Stimulated activated naive CD8-positive, alpha-beta T cell treated with anti-CD3 and anti-CD28 coated beads, Interleukin-15, Interleukin-2, amounts not matched to agents 100 ng/mL and 50 ng/mL, for 24 hours (primary cell): Measurements from ENCODE around the gene TTC7B.

Experiments
- H3K27ac Mint-ChIP-seq: one replicate; pipeline ENCODE4 v1.8.0; 2021; ENCODE audit warnings: mild to moderate bottlenecking, mixed read lengths
- H3K27me3 Mint-ChIP-seq: one replicate; pipeline ENCODE4 v1.8.0; 2021; ENCODE audit warnings: mixed read lengths
- H3K36me3 Mint-ChIP-seq: one replicate; pipeline ENCODE4 v1.8.0; 2021; ENCODE audit warnings: low read depth, mixed read lengths
- H3K4me1 Mint-ChIP-seq: one replicate; pipeline ENCODE4 v1.8.0; 2021; ENCODE audit warnings: low read depth, mixed read lengths
- H3K4me3 Mint-ChIP-seq: one replicate; pipeline ENCODE4 v1.8.0; 2021; ENCODE audit warnings: mild to moderate bottlenecking, mixed read lengths
- H3K9me3 Mint-ChIP-seq: one replicate; pipeline ENCODE4 v1.8.0; 2021; ENCODE audit warnings: mixed read lengths

Gene TTC7B

GRCh38 chr14:90816681-90817436, 629 bp upstream of the TTC7B start:
- Mint-ChIP-seq H3K4me3 (peak overlapping the region; percentile 38), H3K36me3 (no peaks in the 10 kb centered on the region), H3K4me1 (peaks cover 14% of the 10 kb centered on the region), H3K27ac (no peak overlapping the region), H3K27me3 (peaks cover 13% of the 10 kb centered on the region), H3K9me3 (no peaks in the 10 kb centered on the region)

- H3K4me1 Mint-ChIP-seq: peaks cover 4% of the 10 kb centered on the region
- no peaks in the 10 kb centered on the region for H3K9me3 Mint-ChIP-seq
- H3K36me3 Mint-ChIP-seq: no peaks in the 10 kb centered on the region
- peak overlapping the region; percentile 78 for H3K4me3 Mint-ChIP-seq
- H3K27ac Mint-ChIP-seq: no peak overlapping the region
- H3K27me3 Mint-ChIP-seq: peaks cover 13% of the 10 kb centered on the region
Measured at GRCh38 chr14:90815572-90815821, 733 bp downstream of the TTC7B start.

- peaks cover 4% of the 10 kb centered on the region for H3K4me1 Mint-ChIP-seq
- peak overlapping the region; percentile 78 for H3K4me3 Mint-ChIP-seq
- no peaks in the 10 kb centered on the region for H3K36me3 Mint-ChIP-seq
- H3K27me3 Mint-ChIP-seq: peaks cover 13% of the 10 kb centered on the region
- no peaks in the 10 kb centered on the region for H3K9me3 Mint-ChIP-seq
- no peak overlapping the region for H3K27ac Mint-ChIP-seq
Measured at GRCh38 chr14:90814806-90815571, 1.2 kb downstream of the TTC7B start.

- Mint-ChIP-seq H3K4me1 (peaks cover 4% of the 10 kb centered on the region), H3K27ac (no peak overlapping the region), H3K27me3 (peaks cover 13% of the 10 kb centered on the region), H3K36me3 (no peaks in the 10 kb centered on the region), H3K9me3 (no peaks in the 10 kb centered on the region), H3K4me3 (no peak overlapping the region)
Measured at GRCh38 chr14:90813442-90813841, 2.8 kb downstream of the TTC7B start.

GRCh38 chr14:90812109-90812508, 4.1 kb downstream of the TTC7B start:
- Mint-ChIP-seq H3K36me3 (no peaks in the 10 kb centered on the region), H3K4me3 (no peak overlapping the region), H3K4me1 (peaks cover 4% of the 10 kb centered on the region), H3K27ac (no peak overlapping the region), H3K27me3 (peaks cover 9% of the 10 kb centered on the region), H3K9me3 (no peaks in the 10 kb centered on the region)

- H3K27ac Mint-ChIP-seq: no peak overlapping the region
- no peak overlapping the region for H3K4me3 Mint-ChIP-seq
- H3K4me1 Mint-ChIP-seq: peaks cover 4% of the 10 kb centered on the region
- no peaks in the 10 kb centered on the region for H3K36me3 Mint-ChIP-seq
- H3K27me3 Mint-ChIP-seq: peaks cover 9% of the 10 kb centered on the region
- H3K9me3 Mint-ChIP-seq: no peaks in the 10 kb centered on the region
Measured at GRCh38 chr14:90811641-90812040, 4.6 kb downstream of the TTC7B start.

- Mint-ChIP-seq H3K4me3 (no peak overlapping the region), H3K27ac (no peak overlapping the region), H3K36me3 (no peaks in the 10 kb centered on the region), H3K9me3 (no peaks in the 10 kb centered on the region), H3K4me1 (peaks cover 4% of the 10 kb centered on the region), H3K27me3 (peaks cover 9% of the 10 kb centered on the region)
Measured at GRCh38 chr14:90810806-90811205, 5.4 kb downstream of the TTC7B start.

- Mint-ChIP-seq H3K27ac (no peak overlapping the region), H3K36me3 (no peaks in the 10 kb centered on the region), H3K9me3 (no peaks in the 10 kb centered on the region), H3K4me3 (no peak overlapping the region), H3K4me1 (no peaks in the 10 kb centered on the region), H3K27me3 (no peaks in the 10 kb centered on the region)
Measured at GRCh38 chr14:90809530-90810312, 6.5 kb downstream of the TTC7B start.

- no peaks in the 10 kb centered on the region for H3K36me3 Mint-ChIP-seq
- H3K4me1 Mint-ChIP-seq: no peaks in the 10 kb centered on the region
Measured at GRCh38 chr14:90808759-90809529, 7.3 kb downstream of the TTC7B start.

GRCh38 chr14:90807060-90807459, 9.2 kb downstream of the TTC7B start:
- no peaks in the 10 kb centered on the region for H3K9me3 Mint-ChIP-seq
- no peak overlapping the region for H3K27ac Mint-ChIP-seq
- no peaks in the 10 kb centered on the region for H3K36me3 Mint-ChIP-seq
- H3K4me1 Mint-ChIP-seq: no peaks in the 10 kb centered on the region
- no peaks in the 10 kb centered on the region for H3K27me3 Mint-ChIP-seq
- no peak overlapping the region for H3K4me3 Mint-ChIP-seq

More at GRCh38 chr14:90808759-90809529, 7.3 kb downstream of the TTC7B start:
- H3K4me3 Mint-ChIP-seq: no peak overlapping the region
- H3K9me3 Mint-ChIP-seq: no peaks in the 10 kb centered on the region
- H3K27ac Mint-ChIP-seq: no peak overlapping the region
- no peaks in the 10 kb centered on the region for H3K27me3 Mint-ChIP-seq

GRCh38 chr14:90805662-90806540, 10.3 kb downstream of the TTC7B start:
- Mint-ChIP-seq H3K36me3 (no peaks in the 10 kb centered on the region), H3K27ac (no peak overlapping the region), H3K4me1 (peaks cover 6% of the 10 kb centered on the region), H3K9me3 (no peaks in the 10 kb centered on the region), H3K27me3 (no peaks in the 10 kb centered on the region), H3K4me3 (no peak overlapping the region)

- H3K36me3 Mint-ChIP-seq: no peaks in the 10 kb centered on the region
- no peaks in the 10 kb centered on the region for H3K9me3 Mint-ChIP-seq
- no peaks in the 10 kb centered on the region for H3K27me3 Mint-ChIP-seq
- H3K27ac Mint-ChIP-seq: no peak overlapping the region
- H3K4me1 Mint-ChIP-seq: peaks cover 6% of the 10 kb centered on the region
- no peak overlapping the region for H3K4me3 Mint-ChIP-seq
Measured at GRCh38 chr14:90805084-90805391, 11.2 kb downstream of the TTC7B start.

GRCh38 chr14:90804292-90805083, 11.7 kb downstream of the TTC7B start:
- H3K4me3 Mint-ChIP-seq: no peak overlapping the region
- no peak overlapping the region for H3K27ac Mint-ChIP-seq
- H3K9me3 Mint-ChIP-seq: no peaks in the 10 kb centered on the region
- peaks cover 6% of the 10 kb centered on the region for H3K4me1 Mint-ChIP-seq
- no peaks in the 10 kb centered on the region for H3K36me3 Mint-ChIP-seq
- H3K27me3 Mint-ChIP-seq: no peaks in the 10 kb centered on the region
